ENCODE measurements around the gene INPP5D. TPM values are rescaled to one million over a fixed set of nuclear protein-coding genes. Genes with fewer than 3 reads are reported as not detected.

The INPP5D gene
- total and polyA plus RNA-seq, 2 of the 13 experiments (the other 11 are each of a cell fraction or from before 2014, with no cell fraction given): 16.7 to 18.0 TPM

DNA sequence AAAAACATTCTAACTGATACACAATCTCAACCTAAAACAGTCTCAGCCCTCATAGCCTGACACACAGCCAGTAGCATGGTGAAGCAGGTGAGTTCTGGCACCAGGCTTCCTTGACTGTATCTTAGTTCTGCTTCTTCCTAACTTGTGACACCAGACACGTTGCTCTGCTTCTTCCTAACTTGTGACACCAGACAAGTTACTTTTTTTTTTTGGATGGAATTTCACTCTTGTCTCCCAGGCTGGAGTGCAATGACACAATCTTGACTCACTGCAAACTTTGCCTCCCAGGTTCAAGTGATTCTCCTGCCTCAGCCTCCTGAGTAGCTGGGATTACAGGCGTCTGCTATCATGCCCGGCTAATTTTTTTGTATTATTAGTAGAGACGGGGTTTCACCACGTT is 184.7 kb downstream of the INPP5D start:
- no peaks in the 10 kb centered on the region for H3K36me3 ChIP-seq (replicated peaks in 1 of 2; ENCODE audit: control insufficient read depth in 1 of 2, insufficient read depth in 2 of 2, low read length in 2 of 2)
- no peak overlapping the region for H3K9ac ChIP-seq (ENCODE audit: insufficient read depth, low read depth, low read length)
- no peak overlapping the region for H3K27ac ChIP-seq (ENCODE audit: extremely low read length, insufficient read depth, low read length)
- H2AFZ ChIP-seq (ENCODE audit: low read length): no peak overlapping the region
- intact Hi-C loops (cut with micrococcal nuclease; ENCODE audit: unreplicated experiment): no loop called here
- H3K79me2 ChIP-seq (ENCODE audit: insufficient read depth, low read length): no peaks in the 10 kb centered on the region
- BruUV-seq (replicated peaks): no TSS peak
- peaks cover 0 to 16% of the 10 kb centered on the region in 2 experiments; a peak in 3 of 5 replicates for H3K27me3 ChIP-seq (ENCODE audit: control insufficient read depth in 1 of 2, insufficient read depth in 2 of 2, low read length in 2 of 2)
- no peak overlapping the region for H3K4me3 ChIP-seq (replicated peaks in 1 of 3; ENCODE audit: insufficient read depth in 1 of 3, low read depth in 2 of 3, low read length in 3 of 3)
- ATAC-seq: no peak
- POLR2A ChIA-PET: no interaction called here
- no peaks in the 10 kb centered on the region for H4K20me1 ChIP-seq (ENCODE audit: insufficient read depth, low read length)
- no peak overlapping the region for H3K4me2 ChIP-seq (ENCODE audit: low read depth, low read length)
- no peaks in the 10 kb centered on the region for H3K9me3 ChIP-seq (ENCODE audit: low read length)
- no peak for FAIRE-seq
- peaks cover 20% of the 10 kb centered on the region for H3K4me1 ChIP-seq (ENCODE audit: insufficient read depth, low read length)
- WGBS (ENCODE audit: low lambda C conversion rate): 3% methylated on average over 5 of the region's 5 CpGs
- in situ Hi-C loops (cut with HindIII; ENCODE audit: extremely low pct_ligation_motif_present, low pct_unique_long_range_greater_than_20kb): no loop called here
- CTCF ChIA-PET (ENCODE audit: low intra/inter-chr PET ratio, low total read pairs): no interaction called here
- no peak for DNase-seq (ENCODE audit: low spot score)
- TF ChIP-seq DPF2 (CRISPR knock-in tag; IDR thresholded peaks at IDR 0.05; ENCODE audit: borderline replicate concordance, low read depth): no peak
- no peak for TF ChIP-seq ZNF773 (CRISPR knock-in tag; IDR thresholded peaks at IDR 0.05; ENCODE audit: borderline replicate concordance)

DNA sequence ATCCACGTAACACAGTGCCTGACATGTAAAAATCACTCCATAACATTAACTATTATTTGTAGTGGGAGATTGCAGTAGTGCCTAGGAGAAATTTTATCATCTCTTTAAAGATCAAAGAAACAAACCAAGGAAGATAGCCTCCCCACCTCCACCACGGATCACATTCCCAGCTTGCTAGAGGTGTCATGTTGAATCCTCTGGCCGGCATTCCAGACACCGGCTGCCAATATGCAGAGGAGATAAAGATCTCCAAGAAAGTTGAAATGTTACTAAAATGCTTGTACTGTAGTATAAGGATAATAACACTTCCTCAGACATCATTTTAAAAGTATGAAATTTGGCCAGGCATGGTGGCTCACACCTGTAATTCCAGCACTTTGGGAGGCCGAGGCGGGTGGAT is 185.3 kb downstream of the INPP5D start:
- no peak for ATAC-seq
- no peak overlapping the region for H2AFZ ChIP-seq (ENCODE audit: low read length)
- H3K27me3 ChIP-seq (ENCODE audit: control insufficient read depth in 1 of 2, insufficient read depth in 2 of 2, low read length in 2 of 2): peaks cover 0 to 16% of the 10 kb centered on the region in 2 experiments; a peak in 3 of 5 replicates
- H3K27ac ChIP-seq (ENCODE audit: extremely low read length, insufficient read depth, low read length): no peak overlapping the region
- ChIA-PET POLR2A (no interaction called here), CTCF (ENCODE audit: low intra/inter-chr PET ratio, low total read pairs) (no interaction called here)
- no peak overlapping the region for H3K4me3 ChIP-seq (replicated peaks in 1 of 3; ENCODE audit: insufficient read depth in 1 of 3, low read depth in 2 of 3, low read length in 3 of 3)
- intact Hi-C loops (cut with micrococcal nuclease; ENCODE audit: unreplicated experiment) (no loop called here), in situ Hi-C loops (cut with HindIII; ENCODE audit: extremely low pct_ligation_motif_present, low pct_unique_long_range_greater_than_20kb) (no loop called here)
- H3K9me3 ChIP-seq (ENCODE audit: low read length): no peaks in the 10 kb centered on the region
- H3K36me3 ChIP-seq (replicated peaks in 1 of 2; ENCODE audit: control insufficient read depth in 1 of 2, insufficient read depth in 2 of 2, low read length in 2 of 2): no peaks in the 10 kb centered on the region
- no peaks in the 10 kb centered on the region for H3K79me2 ChIP-seq (ENCODE audit: insufficient read depth, low read length)
- H3K9ac ChIP-seq (ENCODE audit: insufficient read depth, low read depth, low read length): no peak overlapping the region
- peaks cover 20% of the 10 kb centered on the region for H3K4me1 ChIP-seq (ENCODE audit: insufficient read depth, low read length)
- no TSS peak for BruUV-seq (replicated peaks)
- WGBS (ENCODE audit: low lambda C conversion rate): 48% methylated on average over 6 of the region's 6 CpGs
- H3K4me2 ChIP-seq (ENCODE audit: low read depth, low read length): no peak overlapping the region
- FAIRE-seq: no peak
- DNase-seq (ENCODE audit: low spot score): no peak
- H4K20me1 ChIP-seq (ENCODE audit: insufficient read depth, low read length): no peaks in the 10 kb centered on the region
- TF ChIP-seq MTA3 (CRISPR knock-in tag; IDR thresholded peaks at IDR 0.05): no peak
- no peak for TF ChIP-seq ZNF644 (CRISPR knock-in tag; IDR thresholded peaks at IDR 0.05; ENCODE audit: low read depth)
- TF ChIP-seq ZNF607 (CRISPR knock-in tag; IDR thresholded peaks at IDR 0.05; ENCODE audit: borderline replicate concordance): no peak
- TF ChIP-seq ZNF136 (CRISPR knock-in tag; IDR thresholded peaks at IDR 0.05; ENCODE audit: low read depth): no peak
- no peak for TF ChIP-seq ZNF296 (CRISPR knock-in tag; conservative IDR thresholded peaks at IDR 0.05)
- TF ChIP-seq ZNF496 (CRISPR knock-in tag; IDR thresholded peaks at IDR 0.05; ENCODE audit: insufficient replicate concordance): no peak
- TF ChIP-seq ZNF879 (CRISPR knock-in tag; IDR thresholded peaks at IDR 0.05): no peak
- no peak for TF ChIP-seq FOXM1 (CRISPR knock-in tag; IDR thresholded peaks at IDR 0.05)
- TF ChIP-seq REXO4 (CRISPR knock-in tag; IDR thresholded peaks at IDR 0.05; ENCODE audit: borderline replicate concordance): no peak
- no peak for TF ChIP-seq ARNT2 (CRISPR knock-in tag; IDR thresholded peaks at IDR 0.05; ENCODE audit: low read depth)
- no peak for TF ChIP-seq FLYWCH1 (CRISPR knock-in tag; IDR thresholded peaks at IDR 0.05)
- TF ChIP-seq XBP1 (CRISPR knock-in tag; IDR thresholded peaks at IDR 0.05): no peak
- no peak for TF ChIP-seq THYN1 (CRISPR knock-in tag; IDR thresholded peaks at IDR 0.05; ENCODE audit: borderline replicate concordance, low read depth)
- TF ChIP-seq, protein P1, sequence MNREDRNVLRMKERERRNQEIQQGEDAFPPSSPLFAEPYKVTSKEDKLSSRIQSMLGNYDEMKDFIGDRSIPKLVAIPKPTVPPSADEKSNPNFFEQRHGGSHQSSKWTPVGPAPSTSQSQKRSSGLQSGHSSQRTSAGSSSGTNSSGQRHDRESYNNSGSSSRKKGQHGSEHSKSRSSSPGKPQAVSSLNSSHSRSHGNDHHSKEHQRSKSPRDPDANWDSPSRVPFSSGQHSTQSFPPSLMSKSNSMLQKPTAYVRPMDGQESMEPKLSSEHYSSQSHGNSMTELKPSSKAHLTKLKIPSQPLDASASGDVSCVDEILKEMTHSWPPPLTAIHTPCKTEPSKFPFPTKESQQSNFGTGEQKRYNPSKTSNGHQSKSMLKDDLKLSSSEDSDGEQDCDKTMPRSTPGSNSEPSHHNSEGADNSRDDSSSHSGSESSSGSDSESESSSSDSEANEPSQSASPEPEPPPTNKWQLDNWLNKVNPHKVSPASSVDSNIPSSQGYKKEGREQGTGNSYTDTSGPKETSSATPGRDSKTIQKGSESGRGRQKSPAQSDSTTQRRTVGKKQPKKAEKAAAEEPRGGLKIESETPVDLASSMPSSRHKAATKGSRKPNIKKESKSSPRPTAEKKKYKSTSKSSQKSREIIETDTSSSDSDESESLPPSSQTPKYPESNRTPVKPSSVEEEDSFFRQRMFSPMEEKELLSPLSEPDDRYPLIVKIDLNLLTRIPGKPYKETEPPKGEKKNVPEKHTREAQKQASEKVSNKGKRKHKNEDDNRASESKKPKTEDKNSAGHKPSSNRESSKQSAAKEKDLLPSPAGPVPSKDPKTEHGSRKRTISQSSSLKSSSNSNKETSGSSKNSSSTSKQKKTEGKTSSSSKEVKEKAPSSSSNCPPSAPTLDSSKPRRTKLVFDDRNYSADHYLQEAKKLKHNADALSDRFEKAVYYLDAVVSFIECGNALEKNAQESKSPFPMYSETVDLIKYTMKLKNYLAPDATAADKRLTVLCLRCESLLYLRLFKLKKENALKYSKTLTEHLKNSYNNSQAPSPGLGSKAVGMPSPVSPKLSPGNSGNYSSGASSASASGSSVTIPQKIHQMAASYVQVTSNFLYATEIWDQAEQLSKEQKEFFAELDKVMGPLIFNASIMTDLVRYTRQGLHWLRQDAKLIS (CRISPR knock-in tag; IDR thresholded peaks at IDR 0.05): no peak
- no peak for TF ChIP-seq ZSCAN9 (CRISPR knock-in tag; IDR thresholded peaks at IDR 0.05; ENCODE audit: borderline replicate concordance)
- no peak for TF ChIP-seq ZNF75D (CRISPR knock-in tag; IDR thresholded peaks at IDR 0.05; ENCODE audit: borderline replicate concordance)
